GM18499 (cell line): ENCODE measurements around the gene HOXA6.

ENCODE experiments used
- ATAC-seq: cut with Tn5 transposase; IDR thresholded peaks from one replicate; pipeline ENCODE4 v1.9.1; 2021; ENCODE audit warnings: moderate number of reproducible peaks; ENCODE audit not compliant: insufficient read depth, unreplicated experiment

The HOXA6 gene

GRCh38 chr7:27113991-27114769 lies 33.4 kb downstream of the HOXA6 start:
- no peak for ATAC-seq

DNA sequence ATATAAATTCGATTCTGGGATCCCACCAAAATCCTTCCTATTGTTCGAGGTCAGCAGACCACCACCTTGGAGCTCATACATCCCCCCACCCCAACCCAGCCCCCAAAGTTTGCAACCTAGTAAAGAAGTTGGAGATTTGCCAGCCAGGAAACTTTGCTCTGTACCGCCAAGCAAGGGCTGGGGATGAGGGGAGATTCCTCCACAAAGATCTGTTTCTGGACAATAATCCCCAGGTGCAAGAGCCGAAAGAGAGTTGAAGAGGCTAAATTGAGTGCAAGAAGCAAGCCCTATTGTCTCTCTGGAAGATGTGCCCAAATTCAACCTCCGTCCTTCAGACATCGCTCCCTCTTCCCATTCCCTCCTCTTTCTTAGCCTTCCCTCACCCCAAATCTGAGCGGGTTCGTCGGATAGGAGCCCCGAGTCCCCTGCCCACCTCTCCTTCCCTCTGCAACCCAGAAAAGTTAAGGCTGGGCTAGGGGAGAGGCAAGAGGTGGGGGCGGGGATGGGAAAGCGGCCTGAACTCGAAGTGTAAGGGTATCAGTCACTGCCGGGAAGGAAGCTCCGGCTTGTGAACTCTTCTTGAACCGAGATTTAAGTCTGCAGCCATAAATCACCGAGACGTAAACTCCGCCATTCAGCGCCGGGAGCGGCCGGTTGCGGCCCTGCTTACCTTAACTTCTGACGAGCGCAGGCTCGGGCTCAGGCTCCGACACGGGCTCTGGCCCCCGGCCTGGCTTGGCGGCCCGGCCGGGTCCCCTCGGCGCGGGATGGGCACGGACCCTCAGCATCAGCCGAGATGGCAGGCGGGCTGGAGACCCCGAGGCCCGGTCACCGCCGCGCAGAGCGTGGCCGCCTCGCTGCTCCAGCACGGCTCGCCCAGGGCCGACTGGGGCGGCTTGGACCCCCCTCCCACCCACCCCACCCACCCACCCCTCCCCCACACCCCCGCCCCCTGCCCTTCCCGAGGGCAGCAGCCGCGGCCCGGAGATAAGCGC lies 34.3 kb downstream of the HOXA6 start:
- ATAC-seq, result no peak

DNA sequence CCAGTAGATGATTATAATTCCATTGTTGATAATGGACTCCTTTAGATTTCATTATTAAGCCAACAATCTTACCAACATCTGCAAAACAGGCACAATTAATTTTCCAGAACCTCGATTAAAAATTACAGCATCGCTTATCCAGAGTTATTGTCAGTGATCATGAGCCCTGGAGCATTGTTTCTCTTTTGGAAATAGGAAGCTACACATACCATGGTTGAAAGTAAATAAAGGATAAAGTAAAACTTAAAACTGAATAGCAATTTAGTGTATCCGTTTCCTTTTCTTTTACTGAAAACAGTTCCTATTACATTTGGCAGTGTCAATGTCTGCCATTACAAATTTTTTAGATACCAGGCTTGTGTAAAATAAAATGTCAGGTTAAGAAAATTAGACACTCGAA lies 35.2 kb downstream of the HOXA6 start:
- no peak for ATAC-seq

GRCh38 chr7:27111751-27112277 lies 35.8 kb downstream of the HOXA6 start:
- no peak for ATAC-seq

DNA sequence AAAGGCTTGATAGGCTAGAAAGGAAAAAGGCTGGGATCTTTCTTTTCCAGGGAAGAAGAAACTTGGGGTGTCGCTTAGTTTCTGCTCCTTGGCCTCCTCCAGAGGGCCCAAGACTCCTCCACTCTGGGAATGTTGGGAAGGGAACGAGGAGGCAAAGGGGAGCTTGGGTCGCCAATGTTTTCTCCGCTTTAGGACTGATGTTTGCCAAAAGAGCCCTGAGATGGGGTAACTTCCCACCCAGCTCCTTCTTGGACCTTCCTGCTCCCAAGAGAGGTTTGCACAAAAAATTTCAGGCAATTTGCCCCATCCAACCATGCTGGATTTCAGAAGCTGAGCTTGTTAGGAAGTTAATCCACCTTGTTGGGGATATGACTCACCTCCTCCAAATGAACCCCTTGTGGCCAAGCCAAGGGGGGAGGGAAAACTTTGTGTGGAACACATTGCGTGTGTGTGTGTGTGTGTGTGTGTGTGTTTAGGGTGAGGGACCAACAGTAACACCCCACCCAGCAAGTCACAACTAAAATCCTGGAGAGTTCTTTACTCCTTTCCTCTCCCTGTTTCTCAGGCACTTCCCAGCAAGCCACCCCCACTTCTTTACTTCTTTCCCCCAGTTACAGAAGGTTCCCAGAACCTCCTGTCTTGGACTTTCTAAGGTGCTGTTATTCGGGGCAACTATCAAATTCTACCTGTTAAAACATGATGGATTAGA lies 36.4 kb downstream of the HOXA6 start:
- ATAC-seq, result no peak

DNA sequence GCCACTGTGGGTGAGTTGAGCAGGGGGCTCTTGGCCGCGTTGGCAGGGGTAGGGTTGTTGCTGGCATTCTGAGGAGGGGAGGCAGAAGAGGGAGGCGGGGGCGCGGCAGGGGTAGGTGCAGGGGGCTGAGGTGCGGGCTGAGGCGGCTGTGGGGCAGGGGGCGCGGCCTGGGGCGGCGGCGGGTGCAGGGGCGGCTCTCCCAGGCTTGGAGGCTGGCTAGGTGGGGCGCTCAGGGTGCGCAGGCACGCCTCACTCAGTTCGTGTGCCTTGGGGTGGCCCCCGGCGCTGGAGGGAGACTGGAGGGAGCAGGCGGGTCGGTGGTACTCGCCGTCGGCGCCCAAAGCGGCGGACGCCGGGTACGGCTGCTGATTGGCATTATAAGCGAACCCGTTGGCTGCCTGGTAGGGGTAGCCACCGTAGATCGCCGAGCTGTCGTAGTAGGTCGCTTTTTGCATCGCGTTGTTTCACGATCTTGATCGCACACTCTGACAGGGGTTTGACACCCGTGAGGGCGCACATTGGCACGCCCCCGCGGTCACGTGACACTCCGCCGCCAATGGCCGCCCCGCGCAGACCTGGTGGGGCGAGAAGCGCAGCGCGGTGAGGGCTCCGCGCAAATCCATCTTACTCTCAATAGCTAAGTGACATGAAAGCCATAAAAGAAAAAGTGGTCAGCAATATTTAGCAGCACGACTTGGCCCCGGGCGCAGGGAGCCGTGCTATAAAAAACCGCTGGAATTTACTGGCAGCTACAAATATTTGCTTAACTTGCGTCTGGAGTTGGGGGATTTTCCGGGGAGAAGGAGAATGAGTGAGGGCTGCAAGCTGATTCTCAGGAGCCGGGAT lies 37.2 kb downstream of the HOXA6 start:
- no peak for ATAC-seq

DNA sequence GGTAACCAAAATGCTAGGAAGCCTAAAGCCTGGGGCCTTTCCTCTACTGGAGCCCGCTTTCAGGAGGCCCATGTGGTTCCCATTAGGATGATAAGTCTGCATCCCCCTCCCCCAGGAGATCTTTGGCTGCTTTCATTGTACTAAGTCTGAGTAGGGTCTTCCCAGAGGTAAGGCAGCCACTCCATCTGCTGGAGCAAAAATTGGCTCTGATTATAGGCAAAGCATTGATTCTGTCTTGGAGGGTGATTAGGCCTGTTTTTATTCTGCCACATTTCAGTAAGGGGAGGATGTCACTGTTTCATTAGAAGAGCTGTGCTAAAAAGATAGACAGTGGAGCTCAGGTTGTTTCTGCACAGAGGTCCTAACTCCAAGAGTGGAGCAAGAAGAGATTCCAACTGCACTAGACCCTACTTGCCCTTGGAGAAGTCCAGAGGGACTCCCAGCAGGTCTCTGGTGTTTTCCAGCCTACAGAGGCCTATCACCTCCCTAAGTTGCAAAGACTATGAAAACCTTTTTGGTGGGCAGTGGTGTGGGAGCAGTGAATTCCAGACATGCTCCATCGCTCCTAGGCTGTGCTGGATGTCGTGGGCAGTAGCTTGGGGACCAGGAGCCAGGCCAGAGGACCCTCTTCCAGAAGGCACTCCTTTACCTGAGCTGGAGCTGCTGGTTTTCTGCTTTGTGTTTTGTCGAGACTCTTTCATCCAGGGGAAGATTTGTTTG lies 37.9 kb downstream of the HOXA6 start:
- no peak for ATAC-seq

DNA sequence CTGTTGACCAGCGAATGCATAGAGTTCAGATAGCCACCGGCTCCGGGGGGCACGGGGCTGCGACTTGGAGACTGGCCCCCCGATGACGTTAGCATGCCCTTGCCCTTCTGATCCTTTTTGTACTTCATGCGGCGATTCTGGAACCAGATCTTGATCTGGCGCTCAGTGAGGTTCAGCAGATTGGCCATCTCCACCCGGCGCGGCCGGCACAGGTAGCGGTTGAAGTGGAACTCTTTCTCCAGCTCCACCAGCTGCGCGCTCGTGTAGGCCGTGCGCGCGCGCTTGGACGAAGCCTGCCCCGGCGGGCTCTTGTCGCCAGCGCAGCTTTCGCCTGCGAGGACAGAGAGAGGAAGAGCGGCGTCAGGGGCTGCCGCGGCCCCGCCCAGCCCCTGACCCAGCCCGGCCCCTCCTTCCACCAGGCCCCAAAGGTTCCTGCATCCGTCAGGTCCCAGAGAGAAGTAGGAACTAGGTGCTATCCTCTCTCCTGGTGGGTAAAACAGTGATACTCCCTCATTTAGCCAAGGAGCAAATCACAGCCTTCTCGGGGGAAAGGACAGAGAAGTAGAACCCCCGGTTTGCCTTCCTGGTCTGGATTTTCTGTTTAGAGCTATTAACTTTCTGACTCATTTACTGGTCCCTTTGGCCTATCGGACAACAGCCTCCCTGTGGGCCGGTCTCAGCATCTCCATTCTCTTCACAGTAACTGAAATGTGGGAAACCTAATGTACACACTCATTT lies 39.0 kb downstream of the HOXA6 start:
- ATAC-seq, result no peak

GRCh38 chr7:27107391-27108381 lies 39.9 kb downstream of the HOXA6 start:
- no peak for ATAC-seq

- ATAC-seq, result no peak
Observed at GRCh38 chr7:27106901-27107240, 40.7 kb downstream of the HOXA6 start.

DNA sequence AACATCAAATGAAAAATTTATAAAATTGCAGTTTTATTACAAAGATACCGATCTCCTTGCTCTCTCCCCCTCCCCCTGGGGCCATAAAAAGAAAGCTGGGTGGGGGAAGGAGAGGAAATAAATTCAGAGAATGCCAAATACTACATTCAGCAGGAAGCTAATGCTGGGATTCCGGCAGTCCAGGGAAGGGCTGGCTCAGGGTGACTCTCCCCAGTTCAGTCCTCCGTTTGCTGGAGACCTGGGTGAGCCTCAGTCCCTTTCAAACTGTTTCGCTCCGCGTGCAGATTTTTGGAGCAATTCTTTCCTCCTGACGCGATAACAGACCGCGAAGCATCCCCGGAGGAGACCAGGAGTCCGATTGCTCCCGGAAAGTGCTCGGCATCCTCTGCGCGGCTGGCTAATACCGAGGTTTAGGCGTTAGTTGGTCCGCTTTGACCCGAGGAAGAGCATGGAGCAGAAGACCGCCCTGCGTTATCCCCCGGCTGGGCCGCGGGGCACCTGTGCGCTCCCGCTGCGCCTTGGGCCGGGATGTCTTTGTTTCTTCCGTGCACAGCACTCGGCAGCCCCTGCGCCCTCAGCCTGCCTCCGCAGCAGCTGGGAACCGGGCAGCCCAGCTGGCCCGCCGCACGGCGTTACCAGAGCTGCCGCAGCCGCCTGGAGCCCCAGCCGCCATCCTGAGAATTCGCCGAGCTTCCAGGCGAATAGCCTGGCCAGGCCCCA lies 41.2 kb downstream of the HOXA6 start:
- no peak for ATAC-seq

DNA sequence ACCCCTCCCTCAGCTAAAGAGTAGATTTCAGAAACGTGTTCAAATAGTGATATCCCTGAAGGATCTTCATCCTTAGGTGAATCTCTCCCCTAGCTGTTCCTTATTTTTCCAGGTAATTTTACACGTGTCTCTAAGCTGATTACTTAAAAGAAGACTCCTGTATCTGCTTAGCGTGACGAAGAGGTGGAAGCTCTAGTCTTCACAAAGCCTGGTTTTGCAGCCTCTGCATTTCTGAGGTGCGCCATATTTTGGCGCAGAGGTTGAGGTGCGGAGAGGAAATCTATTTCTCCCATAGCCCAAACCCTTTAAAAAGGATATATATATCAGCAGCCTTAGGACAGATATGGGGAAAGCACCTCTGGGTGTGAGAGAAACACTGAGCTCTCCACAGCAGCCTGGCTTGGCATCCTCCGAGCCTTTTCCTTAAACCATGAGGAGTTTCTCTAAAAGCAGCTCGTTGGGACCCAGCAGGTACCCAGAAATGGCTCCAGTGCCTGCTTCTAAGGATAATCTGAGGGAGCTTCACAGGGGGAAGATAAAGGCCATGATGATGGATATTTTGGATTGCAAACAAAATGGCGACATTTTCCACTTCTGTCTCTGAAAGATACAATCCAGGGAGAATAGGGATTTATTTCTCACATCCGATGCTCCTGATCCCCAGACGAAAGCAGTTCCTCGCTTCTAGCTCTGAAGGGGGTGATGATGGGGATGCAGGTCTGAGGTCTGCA lies 42.1 kb downstream of the HOXA6 start:
- no peak for ATAC-seq

GRCh38 chr7:27104341-27105058 lies 43.1 kb downstream of the HOXA6 start:
- ATAC-seq, result no peak

DNA sequence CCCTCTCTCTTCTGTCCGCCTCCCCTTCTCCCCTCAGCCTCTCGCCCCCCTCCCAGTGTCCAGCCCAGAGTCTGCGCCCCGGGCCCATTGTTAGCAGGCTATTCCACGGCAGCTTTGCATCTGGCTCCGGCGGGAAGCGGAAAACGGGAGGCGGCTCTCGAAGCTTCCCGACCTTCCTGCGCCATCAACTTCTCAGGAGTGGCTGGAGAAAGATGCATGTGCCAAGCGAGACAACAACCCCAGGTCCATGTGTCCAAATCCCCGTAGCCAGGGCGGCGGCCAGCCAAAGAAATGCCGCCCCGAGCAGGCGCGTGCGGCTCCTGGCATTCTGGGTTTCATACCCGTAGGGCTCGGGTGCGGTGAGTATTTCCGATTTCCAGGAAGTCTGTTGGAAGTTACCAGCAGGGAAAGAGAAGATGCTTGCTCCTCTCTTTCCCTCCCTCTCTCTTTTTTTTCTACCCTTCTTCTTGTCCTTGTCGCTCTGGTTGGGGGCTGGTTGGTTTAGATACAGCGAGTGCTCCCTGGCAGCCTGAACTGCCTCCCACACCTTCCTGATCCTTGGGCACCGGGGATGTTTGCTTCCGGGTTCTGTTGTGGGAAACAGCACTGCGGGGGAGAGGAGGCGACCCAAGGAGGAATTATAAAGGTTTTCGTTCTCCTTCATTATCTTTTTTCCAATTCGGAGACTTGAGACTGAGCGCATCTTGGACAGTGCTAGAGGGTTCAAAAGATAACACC lies 43.9 kb downstream of the HOXA6 start:
- no peak for ATAC-seq
